NAMALWA (cell line): ENCODE results near the gene PADI1.

Experiments used
- DNase-seq: peaks from one replicate; pipeline ENCODE4 v3.0.0-alpha.2; 2015; ENCODE audit warnings: low spot score

Gene PADI1

GRCh38 chr1:17244821-17245740 is 40.2 kb downstream of the PADI1 start:
- DNase-seq: no peak

- DNase-seq: no peak
Measured at GRCh38 chr1:17245816-17246325, 40.9 kb downstream of the PADI1 start.

- no peak for DNase-seq
Measured at GRCh38 chr1:17246971-17247370, 42.0 kb downstream of the PADI1 start.

- DNase-seq: peak; percentile 43
Measured at GRCh38 chr1:17248781-17249180, 43.9 kb downstream of the PADI1 start, which contains the start of gene PADI3. Gene PADI3, plus strand, starts transcription at chr1:17249098. Its CDS starts 40 bp downstream, at chr1:17249138.

- DNase-seq: no peak
Measured at GRCh38 chr1:17250601-17251000, 45.7 kb downstream of the PADI1 start.

- no peak for DNase-seq
Measured at GRCh38 chr1:17251246-17251645, 46.3 kb downstream of the PADI1 start.

- DNase-seq: no peak
Measured at GRCh38 chr1:17251701-17252376, 46.9 kb downstream of the PADI1 start.

GRCh38 chr1:17255336-17255735 is 50.4 kb downstream of the PADI1 start:
- no peak for DNase-seq

- no peak for DNase-seq
Measured at GRCh38 chr1:17258116-17258757, 53.3 kb downstream of the PADI1 start.

- no peak for DNase-seq
Measured at GRCh38 chr1:17258758-17259130, 53.8 kb downstream of the PADI1 start.

GRCh38 chr1:17259233-17259873 is 54.4 kb downstream of the PADI1 start:
- DNase-seq: no peak

GRCh38 chr1:17260264-17260663 is 55.3 kb downstream of the PADI1 start:
- no peak for DNase-seq

- DNase-seq: no peak
Measured at GRCh38 chr1:17260738-17261137, 55.8 kb downstream of the PADI1 start.

GRCh38 chr1:17263936-17264335 is 59.0 kb downstream of the PADI1 start:
- DNase-seq: no peak

GRCh38 chr1:17264470-17264869 is 59.5 kb downstream of the PADI1 start:
- DNase-seq: no peak

- DNase-seq: no peak
Measured at GRCh38 chr1:17265162-17265561, 60.2 kb downstream of the PADI1 start.

- DNase-seq: peak; percentile 30
Measured at GRCh38 chr1:17265950-17266349, 61.0 kb downstream of the PADI1 start.

GRCh38 chr1:17270891-17271765 is 66.2 kb downstream of the PADI1 start:
- DNase-seq: no peak

GRCh38 chr1:17272066-17272465 is 67.1 kb downstream of the PADI1 start:
- no peak for DNase-seq

GRCh38 chr1:17272646-17273045 is 67.7 kb downstream of the PADI1 start:
- DNase-seq: no peak

GRCh38 chr1:17273096-17273495 is 68.2 kb downstream of the PADI1 start:
- DNase-seq: no peak
